Glutamatergic neuron (in vitro differentiated cells): Measurements from ENCODE around the gene C2CD3. TPM values are rescaled to one million over a fixed set of nuclear protein-coding genes. Genes with fewer than 3 reads are reported as not detected.

Experiments
- DNase-seq: peaks from one replicate; pipeline ENCODE4 v3.0.0; 2022
- H3K27ac Mint-ChIP-seq: one replicate; pipeline ENCODE4 v1.8.0; 2020; ENCODE audit warnings: mild to moderate bottlenecking, mixed read lengths, inconsistent platforms; ENCODE audit not compliant: unreplicated experiment
- H3K27me3 Mint-ChIP-seq: one replicate; pipeline ENCODE4 v1.8.0; 2020; ENCODE audit warnings: mild to moderate bottlenecking, moderate library complexity, mixed read lengths, inconsistent platforms; ENCODE audit not compliant: unreplicated experiment
- H3K36me3 Mint-ChIP-seq: one replicate; pipeline ENCODE4 v1.8.0; 2020; ENCODE audit warnings: mild to moderate bottlenecking, mixed read lengths, inconsistent platforms; ENCODE audit not compliant: unreplicated experiment
- H3K4me1 Mint-ChIP-seq: one replicate; pipeline ENCODE4 v1.8.0; 2020; ENCODE audit warnings: mild to moderate bottlenecking, low read depth, mixed read lengths, inconsistent platforms; ENCODE audit not compliant: unreplicated experiment
- H3K4me3 Mint-ChIP-seq: one replicate; pipeline ENCODE4 v1.8.0; 2020; ENCODE audit warnings: mild to moderate bottlenecking, mixed read lengths, inconsistent platforms; ENCODE audit not compliant: unreplicated experiment
- H3K9me3 Mint-ChIP-seq: one replicate; pipeline ENCODE4 v1.8.0; 2020; ENCODE audit warnings: mild to moderate bottlenecking, moderate library complexity, mixed read lengths, inconsistent platforms; ENCODE audit not compliant: unreplicated experiment
- CTCF ChIP-seq: fragments of 200-600 bp; sonication (generic); IDR thresholded peaks from one replicate; pipeline ENCODE4 v1.5.0; 2021; ENCODE audit not compliant: partially characterized antibody, unreplicated experiment
- total RNA-seq: library from RNA; stranded (reverse); fragmentation: NEBNext Ultra II Directional; extraction: Animal tissue kit (Norgen Biotek cat#: 25700); gene quantifications from one replicate; pipeline ENCODE4 v1.2.1, GENCODE V29; 2021; ENCODE audit not compliant: unreplicated experiment

C2CD3 gene
- total RNA-seq, 1 donor from 2014 or later = 182 TPM

- Mint-ChIP-seq H3K27ac (no peak overlapping the region), H3K4me3 (no peak overlapping the region), H3K36me3 (no peaks in the 10 kb centered on the region)
Measured at GRCh38 chr11:74159642-74160041, 11.2 kb downstream of the C2CD3 start.

GRCh38 chr11:74157169-74157568, 13.6 kb downstream of the C2CD3 start:
- no peaks in the 10 kb centered on the region for H3K27me3 Mint-ChIP-seq
- H3K4me1 Mint-ChIP-seq = peaks cover 14% of the 10 kb centered on the region
- DNase-seq = no peak
- TF ChIP-seq CTCF = no peak
- H3K4me3 Mint-ChIP-seq = no peak overlapping the region
- H3K36me3 Mint-ChIP-seq = no peaks in the 10 kb centered on the region
- H3K27ac Mint-ChIP-seq = no peak overlapping the region
- peaks cover 1% of the 10 kb centered on the region for H3K9me3 Mint-ChIP-seq

More at GRCh38 chr11:74159642-74160041, 11.2 kb downstream of the C2CD3 start:
- Mint-ChIP-seq H3K9me3 (peaks cover 1% of the 10 kb centered on the region), H3K27me3 (no peaks in the 10 kb centered on the region), H3K4me1 (peaks cover 9% of the 10 kb centered on the region)
- DNase-seq = no peak
- no peak for TF ChIP-seq CTCF

- H3K4me3 Mint-ChIP-seq = no peak overlapping the region
- H3K4me1 Mint-ChIP-seq = peaks cover 14% of the 10 kb centered on the region
Measured at GRCh38 chr11:74154620-74155281, 16.1 kb downstream of the C2CD3 start.

GRCh38 chr11:74153224-74153623, 17.6 kb downstream of the C2CD3 start:
- Mint-ChIP-seq H3K9me3 (no peaks in the 10 kb centered on the region), H3K36me3 (no peaks in the 10 kb centered on the region), H3K27ac (no peak overlapping the region), H3K27me3 (no peaks in the 10 kb centered on the region), H3K4me3 (no peak overlapping the region), H3K4me1 (peaks cover 14% of the 10 kb centered on the region)
- DNase-seq = no peak
- TF ChIP-seq CTCF = no peak

More at GRCh38 chr11:74154620-74155281, 16.1 kb downstream of the C2CD3 start:
- no peak overlapping the region for H3K27ac Mint-ChIP-seq
- no peaks in the 10 kb centered on the region for H3K27me3 Mint-ChIP-seq
- H3K36me3 Mint-ChIP-seq = no peaks in the 10 kb centered on the region
- no peaks in the 10 kb centered on the region for H3K9me3 Mint-ChIP-seq
- no peak for DNase-seq
- no peak for TF ChIP-seq CTCF

GRCh38 chr11:74147199-74147929, 23.4 kb downstream of the C2CD3 start:
- no peaks in the 10 kb centered on the region for H3K27me3 Mint-ChIP-seq
- TF ChIP-seq CTCF = no peak
- H3K36me3 Mint-ChIP-seq = no peaks in the 10 kb centered on the region
- no peak overlapping the region for H3K4me3 Mint-ChIP-seq
- no peak for DNase-seq
- no peaks in the 10 kb centered on the region for H3K4me1 Mint-ChIP-seq
- no peak overlapping the region for H3K27ac Mint-ChIP-seq
- H3K9me3 Mint-ChIP-seq = no peaks in the 10 kb centered on the region
